Psoas muscle (tissue), 8 donors: ENCODE data around the gene CFAP74. TPM values are rescaled to one million over a fixed set of nuclear protein-coding genes. Genes with fewer than 3 reads are reported as not detected.

Experiments
- ATAC-seq, 4 donors: fragments of 200-7000 bp; cut with Tn5 transposase; one replicate each; pipeline ENCODE4 v1.9.1; 2020; ENCODE audit warnings: moderate library complexity in 3 of 4, mild to moderate bottlenecking in 2 of 4
- DNase-seq, 2 donors: peaks; one replicate each; pipeline ENCODE4 v3.0.0-alpha.2; 2020
- H3K27ac ChIP-seq: fragments of 200-600 bp; one replicate; pipeline ENCODE4 v1.8.0; 2022
- H3K27me3 ChIP-seq, 3 donors: fragments of 200-600 bp in 1 of 3; one replicate each; pipeline versions ENCODE4 v1.6.1 to v1.8.0; 2013 to 2022; ENCODE audit warnings: low read length in 2 of 3, mild to moderate bottlenecking in 2 of 3, moderate library complexity in 1 of 3; ENCODE audit not compliant: insufficient read depth in 3 of 3
- H3K36me3 ChIP-seq, 2 donors: fragments of 200-600 bp in 1 of 2; one replicate each; pipeline versions ENCODE4 v1.6.1 to v1.8.0; 2013 to 2022; ENCODE audit warnings: low read depth in 1 of 2, mild to moderate bottlenecking in 1 of 2, moderate library complexity in 1 of 2; ENCODE audit not compliant: insufficient read depth in 1 of 2
- H3K4me1 ChIP-seq: fragments of 200-600 bp; one replicate; pipeline ENCODE4 v1.8.0; 2022
- H3K4me3 ChIP-seq: fragments of 200-600 bp; one replicate; pipeline ENCODE4 v1.8.0; 2022; ENCODE audit warnings: mild to moderate bottlenecking
- H3K9me3 ChIP-seq: fragments of 200-600 bp; one replicate; pipeline ENCODE4 v1.8.0; 2022
- CTCF ChIP-seq: fragments of 200-600 bp; IDR thresholded peaks from one replicate; pipeline ENCODE4 v1.8.0; 2022; ENCODE audit warnings: antibody characterized with exemption
- WGBS, 3 donors: extraction: QIAGEN DNeasy Blood & Tissue Kit; methylation state at CpG; one replicate each; pipeline versions ENCODE4 v1.1.6 to v1.1.7; 2013; 5-methylcytosine and 5-hydroxymethylcytosine counted together
- intact Hi-C, 2 donors: fragments of 100-400 bp; cut with DNase I; formaldehyde crosslinking; loops; one replicate each; pipeline versions ENCODE4 v1.11.0 to v1.14.2; 2022
- polyA plus RNA-seq, 3 donors: library from polyadenylated mRNA; stranded (reverse); fragments of 200-250 nt; gene quantifications; one replicate each; pipeline ENCODE4 v1.2.3, GENCODE V29; 2013
- total RNA-seq, 4 donors: library from RNA; stranded (reverse); fragmentation: NEBNext Ultra II Directional in 2 of 4; extraction: Animal tissue kit (Norgen Biotek cat#: 25700) in 2 of 4; gene quantifications; one replicate each; pipeline versions ENCODE4 v1.2.1 to v1.2.4, GENCODE V29; 2021 to 2023
- donor health status: healthy with polysubstance abuse.
- donor health status: DM: no; HTN: no; CAD: no; lungs with moderate emphysema.
- donor health status: Bipolar disorder and iron deficiency.
- donor health status: healthy.
- donor health status: DM: yes; HTN: yes; CAD: no.
- donor health status: DM: no; HTN: no; CAD: no.
- donor health status: DM: no; HTN: no; CAD: no.
- donor health status: DM: yes; HTN: yes; CAD: no.

CFAP74 gene
- total and polyA plus RNA-seq, 7 donors, result 0.01 to 0.05 TPM; not detected in 5

- ATAC-seq, result no peak
- H3K27ac ChIP-seq, result no peak overlapping the region
- 71 to 75% (median 75%) methylated on average over 11 of the region's 11 CpGs for WGBS, 3 donors
These were observed 131.1 kb downstream of the CFAP74 start for GRCh38 chr1:1872329-1872994.

More at GRCh38 chr1:1872329-1872994, 131.1 kb downstream of the CFAP74 start:
- no peaks in the 10 kb centered on the region for H3K9me3 ChIP-seq
- TF ChIP-seq CTCF, result no peak
- H3K36me3 ChIP-seq, result peaks cover 2 to 9% of the 10 kb centered on the region in 2 donors
- intact Hi-C loops, result no loop called here
- H3K4me1 ChIP-seq, result peaks cover 52% of the 10 kb centered on the region
- no peaks in the 10 kb centered on the region for H3K27me3 ChIP-seq
- no peak for DNase-seq
- no peak overlapping the region for H3K4me3 ChIP-seq

Other genes starting within 250 kb of the CFAP74 start
- 10 to 100 TPM; 19.1 to 37.7 (median 28.7) TPM for gene NADK, start 225.3 kb downstream of the CFAP74 start, total RNA-seq
- 10 to 100 TPM; 14.5 to 25.1 (median 22.5) TPM for gene NADK, start 225.3 kb downstream of the CFAP74 start, polyA plus RNA-seq
- 10 to 100 TPM; 68.0 to 90.3 (median 75.9) TPM for gene GNB1, start 112.7 kb downstream of the CFAP74 start, total RNA-seq
- gene GNB1, start 112.7 kb downstream of the CFAP74 start, polyA plus RNA-seq, result 100 to 1,000 TPM in 1 of 3 donors, 10 to 100 TPM in 2; 32.3 to 100 (median 58.4) TPM
- gene CALML6, start 88.5 kb downstream of the CFAP74 start, total RNA-seq, result 10 to 100 TPM in 2 of 4 donors, 1 to 10 TPM in 2; 4.2 to 54.5 (median 16.0) TPM
- gene CALML6, start 88.5 kb downstream of the CFAP74 start, polyA plus RNA-seq, result 10 to 100 TPM in 2 of 3 donors, 1 to 10 TPM in 1; 9.7 to 75.4 (median 49.8) TPM
- 100 to 1,000 TPM in 1 of 4 donors, 10 to 100 TPM in 3; 37.2 to 107 (median 53.4) TPM for gene TMEM52, start 84.5 kb downstream of the CFAP74 start, total RNA-seq
- 100 to 1,000 TPM in 2 of 3 donors, 10 to 100 TPM in 1; 42.0 to 137 (median 114) TPM for gene TMEM52, start 84.5 kb downstream of the CFAP74 start, polyA plus RNA-seq
- under 1 TPM in 2 of 4 donors, not detected in 2; 0.24 to 0.47 TPM for gene GABRD, start 15.6 kb upstream of the CFAP74 start, total RNA-seq
- gene GABRD, start 15.6 kb upstream of the CFAP74 start, polyA plus RNA-seq, result under 1 TPM in 2 of 3 donors, not detected in 1; 0.05 to 0.66 TPM
- gene PRKCZ, start 46.6 kb upstream of the CFAP74 start, total RNA-seq, result 1 to 10 TPM in 1 of 4 donors, under 1 TPM in 2, not detected in 1; 0.44 to 2.3 (median 0.53) TPM
- under 1 TPM; 0.07 to 0.40 (median 0.17) TPM for gene PRKCZ, start 46.6 kb upstream of the CFAP74 start, polyA plus RNA-seq
- gene FAAP20, start 191.0 kb upstream of the CFAP74 start, total RNA-seq, result 10 to 100 TPM; 17.8 to 26.3 (median 19.4) TPM
- gene FAAP20, start 191.0 kb upstream of the CFAP74 start, polyA plus RNA-seq, result 10 to 100 TPM; 22.1 to 48.1 (median 28.2) TPM
- gene SKI, start 224.5 kb upstream of the CFAP74 start, total RNA-seq, result 10 to 100 TPM; 21.4 to 32.1 (median 30.3) TPM
- gene SKI, start 224.5 kb upstream of the CFAP74 start, polyA plus RNA-seq, result 10 to 100 TPM in 2 of 3 donors, 1 to 10 TPM in 1; 7.7 to 20.9 (median 18.3) TPM